GM21786 (cell line): ENCODE measurements around the gene HOXB2.

ENCODE experiments used
- ATAC-seq: cut with Tn5 transposase; IDR thresholded peaks from one replicate; pipeline ENCODE4 v1.9.1; 2021; ENCODE audit not compliant: unreplicated experiment

Gene HOXB2

GRCh38 chr17:48545022-48545375 is at the start of gene HOXB2:
Gene HOXB2, minus strand, starts transcription at chr17:48545109. Its CDS starts 198 bp downstream, at chr17:48544911.
- ATAC-seq = no peak

GRCh38 chr17:48593840-48594537 is 49.1 kb upstream of the HOXB2 start:
- no peak for ATAC-seq

GRCh38 chr17:48593126-48593829 is 48.4 kb upstream of the HOXB2 start, which contains the start of gene HOXB5:
Gene HOXB5, minus strand, starts transcription at chr17:48593779. Its CDS starts 97 bp downstream, at chr17:48593682.
- no peak for ATAC-seq

DNA sequence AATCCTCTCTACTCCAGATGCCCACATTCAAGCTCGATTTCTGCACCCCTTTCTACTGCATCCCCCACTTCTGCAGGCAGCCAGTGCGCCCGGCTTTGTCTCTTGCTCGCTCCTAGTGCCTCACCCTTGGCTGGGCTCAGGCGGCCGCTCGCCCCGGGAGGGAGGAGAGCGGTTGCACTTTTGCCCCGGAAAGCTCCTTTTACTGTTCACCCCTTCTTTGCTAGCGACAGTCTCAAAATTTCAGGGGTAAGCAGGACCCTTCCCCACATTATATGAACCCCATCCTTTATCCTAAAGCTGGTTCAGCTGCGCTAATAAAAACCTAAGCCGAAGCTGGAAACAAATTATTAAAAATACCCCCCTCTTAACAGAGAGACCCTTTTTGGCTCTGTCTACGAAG is 47.7 kb upstream of the HOXB2 start:
- no peak for ATAC-seq

GRCh38 chr17:48592057-48592514 is 47.2 kb upstream of the HOXB2 start:
- ATAC-seq = no peak

- no peak for ATAC-seq
These were observed 46.5 kb upstream of the HOXB2 start for GRCh38 chr17:48591255-48592056.

GRCh38 chr17:48590607-48591161 is 45.8 kb upstream of the HOXB2 start:
- no peak for ATAC-seq

DNA sequence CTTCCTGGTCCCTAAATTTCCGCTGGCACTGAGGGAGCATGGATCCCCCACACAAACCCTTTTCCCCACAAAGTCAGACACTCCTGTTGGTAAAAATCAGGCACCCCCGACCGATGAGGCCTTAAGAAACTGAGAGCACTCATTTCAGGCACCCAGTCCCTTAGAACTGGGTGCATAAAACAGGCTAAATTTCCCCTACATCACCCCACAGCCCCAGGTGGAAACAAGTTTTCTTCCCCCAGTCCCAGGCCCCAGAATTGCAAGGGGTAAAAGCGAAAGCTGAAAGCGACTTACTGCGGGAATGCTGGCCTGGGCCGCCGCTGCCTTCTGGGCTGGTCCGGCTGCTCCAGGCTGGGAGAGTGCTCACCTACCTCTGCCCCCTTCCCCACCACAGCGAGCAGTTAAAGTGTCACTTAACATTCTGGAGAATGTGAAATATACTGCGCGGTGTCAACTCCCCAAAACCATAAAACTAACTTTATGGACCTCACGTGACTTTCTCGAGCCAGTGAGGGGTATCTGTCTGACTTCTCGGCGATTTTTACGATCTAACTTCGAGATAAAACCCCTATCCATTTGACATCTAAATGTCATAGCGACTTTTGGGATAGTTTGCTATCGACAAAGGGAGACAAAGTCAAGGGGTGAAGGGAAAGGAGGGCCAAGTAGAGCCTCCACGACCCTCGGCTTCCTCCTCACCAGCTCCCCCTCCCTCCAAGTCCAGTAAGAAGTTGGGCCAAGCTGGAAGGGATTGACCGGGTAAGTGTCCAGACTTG is 45.1 kb upstream of the HOXB2 start, which contains the start of gene HOXB3:
Gene HOXB3 (minus strand): TSS at position 411 of the 776 bp plus-strand sequence. CDS start 37,767 bp downstream, outside the sequence.
- no peak for ATAC-seq

DNA sequence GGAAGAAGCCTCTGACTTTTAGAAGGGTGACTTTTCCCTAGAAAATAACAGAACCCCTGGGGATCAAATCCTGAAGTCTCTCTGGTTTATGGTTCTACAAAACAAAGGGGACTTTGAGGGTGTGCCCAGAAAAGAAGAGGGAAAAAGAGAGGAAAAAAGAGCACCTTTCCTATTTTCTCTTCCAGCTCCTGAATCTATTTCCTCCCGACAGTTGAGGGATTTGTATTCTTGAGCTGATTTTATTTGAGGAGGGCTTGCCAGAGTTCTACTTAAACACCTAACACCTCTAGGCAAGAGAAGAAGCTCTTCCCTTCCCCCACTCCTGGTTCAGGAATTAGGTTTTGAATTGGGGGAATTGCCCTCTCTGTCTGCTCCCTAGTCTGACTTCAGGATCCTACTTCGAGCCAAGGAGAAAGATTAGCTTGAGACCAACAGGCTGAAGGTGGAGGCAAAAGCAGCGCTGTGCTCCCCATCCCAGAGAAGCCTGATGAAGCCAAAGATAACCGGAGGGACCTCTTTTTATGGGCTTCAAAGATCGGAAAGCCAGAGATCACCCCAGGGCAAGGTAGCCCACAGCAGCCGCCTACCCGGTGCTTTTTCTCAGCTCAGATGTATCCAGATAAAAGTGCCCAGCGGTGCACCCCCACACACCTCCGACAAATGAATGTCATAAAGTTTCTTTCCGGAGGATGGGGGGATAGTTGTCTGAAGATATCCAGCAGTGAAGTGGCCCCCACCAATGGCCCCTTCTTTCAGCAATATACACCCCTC is 44.3 kb upstream of the HOXB2 start:
- ATAC-seq = no peak

- no peak for ATAC-seq
These were observed 43.6 kb upstream of the HOXB2 start for GRCh38 chr17:48588528-48588927.

- ATAC-seq = no peak
These were observed 43.1 kb upstream of the HOXB2 start for GRCh38 chr17:48588074-48588415.

DNA sequence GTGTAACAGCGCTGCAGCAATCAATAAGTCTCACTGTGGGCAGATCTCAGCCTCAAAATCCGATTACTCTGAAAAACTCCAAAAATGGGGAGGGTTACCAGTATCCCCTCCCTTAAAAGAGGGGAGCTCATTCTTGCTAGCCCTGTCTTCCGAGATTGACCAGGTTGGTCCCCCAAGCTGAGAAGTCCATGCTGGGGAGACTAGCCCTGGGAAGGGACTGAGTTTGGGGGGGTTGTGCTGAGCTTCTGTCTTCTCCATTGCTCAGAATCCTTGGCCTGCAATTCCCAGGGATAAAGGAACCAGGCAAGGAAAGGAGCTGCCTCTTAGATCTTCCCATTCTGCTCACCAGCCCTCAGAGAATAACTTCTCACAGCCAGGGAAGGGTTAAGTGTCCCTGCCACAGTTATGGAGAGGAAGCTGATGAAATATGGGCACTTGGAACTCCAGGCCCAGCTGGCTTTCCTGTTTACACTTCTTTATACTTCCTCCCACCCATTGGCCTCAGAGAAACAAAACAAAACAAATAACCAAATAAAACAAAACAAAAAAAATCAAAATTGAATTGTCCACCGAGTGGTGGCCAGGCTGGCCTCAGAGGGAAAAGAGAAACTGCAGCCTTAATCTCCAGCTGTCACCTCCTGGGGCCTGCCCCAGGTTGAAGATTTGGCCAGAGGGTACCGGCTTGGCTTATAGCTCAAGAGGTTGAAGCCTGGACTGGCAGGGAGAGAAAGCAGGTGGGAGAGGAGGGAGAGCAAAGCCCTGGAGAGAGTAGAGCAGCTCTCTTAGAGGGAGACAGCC is 42.6 kb upstream of the HOXB2 start:
- ATAC-seq = no peak

DNA sequence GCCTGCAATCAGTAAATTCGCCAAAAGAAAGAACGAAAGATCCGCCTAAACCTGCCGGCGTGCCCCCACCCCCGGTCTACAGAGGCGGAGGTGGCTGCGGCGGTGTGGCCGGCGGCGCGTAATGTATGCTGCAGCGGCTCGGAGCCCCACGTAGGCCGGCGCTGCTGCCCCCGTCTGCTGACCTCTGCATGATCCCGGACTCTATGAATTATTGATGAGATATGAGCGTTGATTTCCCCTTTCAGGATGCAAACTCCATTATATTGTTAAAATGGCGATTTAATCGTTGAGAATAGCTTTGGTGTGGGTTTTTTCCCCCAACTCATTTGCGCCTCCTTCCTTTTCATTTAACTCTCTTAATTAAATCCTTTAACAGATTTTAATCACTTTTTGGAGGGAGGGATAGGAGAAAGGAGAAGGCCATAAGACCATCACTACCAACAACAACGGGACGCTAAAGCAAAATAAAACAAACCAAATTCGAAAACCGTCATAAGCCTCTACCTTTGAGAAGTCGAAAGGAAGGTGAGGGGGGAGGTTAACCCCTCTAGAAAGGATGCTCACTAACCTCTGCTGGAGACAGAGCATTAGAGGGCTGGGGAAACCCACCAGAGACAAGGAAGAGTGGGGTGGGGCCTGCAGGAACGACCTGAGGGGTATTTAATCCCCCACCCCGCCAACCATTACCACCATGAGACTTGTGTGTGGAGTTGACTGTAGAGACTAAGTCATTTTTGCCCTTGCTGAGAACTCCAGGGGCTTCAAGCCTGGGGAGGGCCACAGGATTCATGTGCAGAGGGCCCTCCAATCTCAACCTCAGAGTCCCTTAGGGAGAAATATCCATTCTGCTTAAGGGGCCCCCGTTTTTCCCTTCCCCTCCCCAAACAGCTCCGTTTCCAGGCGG is 41.7 kb upstream of the HOXB2 start:
- ATAC-seq = no peak

DNA sequence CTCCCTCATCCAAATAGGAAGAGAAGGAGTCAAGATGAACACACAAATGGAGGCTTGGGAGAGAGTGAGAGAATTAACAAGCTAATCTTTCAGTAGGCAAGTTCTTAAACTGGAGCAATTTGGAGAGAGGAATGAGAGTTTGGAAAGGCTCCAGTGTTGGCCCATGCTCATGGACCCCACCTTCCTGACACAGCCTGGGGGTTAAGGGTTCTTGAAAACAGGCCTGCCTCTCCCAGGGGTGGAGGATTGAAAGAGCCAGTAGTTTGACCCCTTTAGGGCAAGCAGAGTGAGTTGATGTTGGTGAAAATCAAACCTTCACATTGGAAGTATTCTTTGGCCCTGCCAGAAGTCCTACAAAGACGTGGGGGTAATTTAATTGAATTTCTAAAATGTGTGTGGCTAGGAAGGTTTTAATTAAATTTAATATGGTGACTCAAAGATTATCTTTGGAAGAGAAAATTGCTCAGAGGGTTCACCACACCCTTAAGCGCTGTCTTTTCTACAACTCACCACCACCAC is 39.4 kb upstream of the HOXB2 start:
- ATAC-seq = no peak

DNA sequence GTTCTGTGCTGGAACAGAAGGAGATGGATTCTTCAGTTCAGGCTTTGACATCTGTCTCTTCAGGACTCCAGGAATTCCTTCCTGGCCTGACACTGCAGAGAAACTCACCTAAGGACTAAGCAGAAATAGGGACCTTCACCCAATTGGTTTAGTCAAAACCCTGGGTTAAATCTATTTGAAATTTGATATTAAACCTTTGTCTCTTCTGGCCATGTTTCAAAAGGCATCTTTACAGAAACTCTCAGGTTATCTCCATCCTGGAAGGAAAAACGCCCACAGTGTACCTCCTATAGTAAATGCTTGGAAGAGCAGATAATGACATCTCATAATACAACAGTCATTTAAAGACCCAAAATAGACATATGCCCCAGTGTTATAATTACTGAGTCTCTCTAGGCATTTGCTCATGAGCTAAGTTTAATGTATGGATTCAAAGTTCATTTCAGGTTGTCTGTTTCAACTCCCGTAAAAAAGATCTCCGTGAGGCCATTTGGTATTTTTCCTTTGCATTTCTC is 38.9 kb upstream of the HOXB2 start:
- no peak for ATAC-seq

GRCh38 chr17:48582750-48583069 is 37.8 kb upstream of the HOXB2 start:
- ATAC-seq = no peak

GRCh38 chr17:48579760-48580554 is 35.0 kb upstream of the HOXB2 start:
- no peak for ATAC-seq
